Cardiac septum (tissue), 1 donor: ENCODE data around the gene DCDC1. TPM values are rescaled to one million over a fixed set of nuclear protein-coding genes. Genes with fewer than 3 reads are reported as not detected.

ENCODE experiments used
- DNase-seq: peaks from one replicate; pipeline ENCODE4 v3.0.0-alpha.2; 2020; ENCODE audit warnings: low spot score
- intact Hi-C: fragments of 100-400 bp; cut with DNase I; formaldehyde crosslinking; loops from one replicate; pipeline ENCODE4 v1.14.0; 2022
- total RNA-seq: library from RNA; stranded (reverse); fragmentation: NEBNext Ultra II Directional; extraction: Animal tissue kit (Norgen Biotek cat#: 25700); gene quantifications from one replicate; pipeline ENCODE4 v1.2.1, GENCODE V29; 2021
- donor health status: DM: no; HTN: no; CAD: no.

Gene DCDC1
- total RNA-seq, 1 donor from 2014 or later = not detected

DNA sequence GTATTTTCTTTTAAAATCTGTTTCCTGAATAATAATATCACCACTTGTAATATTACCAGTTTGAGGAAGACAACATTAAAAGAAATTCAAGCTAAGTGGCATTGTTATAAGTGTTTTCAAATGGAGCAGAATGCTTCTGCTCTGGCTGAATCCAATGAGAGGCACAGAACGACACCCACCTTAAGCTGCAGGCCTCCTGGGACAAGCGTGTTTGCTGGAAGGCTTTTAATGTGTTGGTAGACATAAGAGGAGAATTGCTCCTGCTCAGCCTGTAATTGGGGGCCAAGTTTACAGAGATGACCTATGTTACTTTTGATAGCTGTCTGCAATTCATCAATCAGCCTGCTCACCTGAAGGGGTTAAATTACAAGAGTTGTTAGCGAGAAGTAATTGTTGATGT lies 242.2 kb downstream of the DCDC1 start:
- no peak for DNase-seq

GRCh38 chr11:31120428-31120827 lies 249.1 kb downstream of the DCDC1 start:
- no peak for DNase-seq
- intact Hi-C loops = no loop called here

More for the DNA sequence above, 242.2 kb downstream of the DCDC1 start:
- intact Hi-C loops = no loop called here

DNA sequence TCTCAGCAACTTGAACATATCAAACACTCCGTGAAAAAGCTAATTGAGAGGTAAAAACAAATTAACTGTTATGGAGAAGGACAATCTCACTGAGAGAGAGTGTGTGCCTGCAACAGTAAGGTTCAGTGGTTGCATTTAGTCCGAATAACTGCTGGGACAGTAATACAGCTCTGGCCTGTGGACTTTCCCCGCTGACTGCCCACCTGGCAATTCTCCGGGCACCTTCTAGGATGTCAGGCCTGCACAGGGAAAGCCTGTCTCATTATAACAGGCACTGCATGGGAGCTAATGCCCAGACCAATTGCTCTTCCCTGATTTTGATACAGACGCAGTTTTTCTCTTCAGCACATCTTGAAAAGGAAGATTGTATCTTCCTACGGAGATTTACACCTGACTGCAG lies 251.0 kb downstream of the DCDC1 start:
- DNase-seq = no peak
- intact Hi-C loops = no loop called here

- intact Hi-C loops = no loop called here
- DNase-seq = no peak
These were observed 252.5 kb downstream of the DCDC1 start for GRCh38 chr11:31117038-31117437.

GRCh38 chr11:31114442-31114841 lies 255.1 kb downstream of the DCDC1 start:
- intact Hi-C loops = no loop called here
- no peak for DNase-seq

DNA sequence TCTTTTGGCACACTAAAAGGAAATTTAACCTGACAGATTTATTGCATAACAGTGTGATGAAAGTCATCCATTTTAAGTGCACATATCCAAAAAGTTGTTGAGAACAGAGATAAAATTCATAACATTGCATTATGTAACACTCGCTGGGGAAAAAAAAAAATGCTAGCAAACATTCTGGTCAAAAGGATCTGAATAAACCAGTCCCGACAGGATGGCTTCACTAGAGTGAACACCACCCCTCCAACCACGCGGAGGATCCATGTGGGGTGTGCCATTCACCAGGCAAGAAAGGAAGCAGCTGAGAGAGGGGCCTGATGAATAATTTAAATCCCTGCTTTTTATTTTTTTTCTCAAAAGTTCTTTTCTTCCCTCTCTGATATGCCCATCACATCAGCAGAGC lies 258.7 kb downstream of the DCDC1 start:
- no peak for DNase-seq
- intact Hi-C loops = no loop called here

- intact Hi-C loops = no loop called here
- DNase-seq = no peak
These were observed 260.1 kb downstream of the DCDC1 start for GRCh38 chr11:31109446-31109845.

- intact Hi-C loops = no loop called here
- DNase-seq = no peak
These were observed 261.9 kb downstream of the DCDC1 start for GRCh38 chr11:31107649-31108048.

DNA sequence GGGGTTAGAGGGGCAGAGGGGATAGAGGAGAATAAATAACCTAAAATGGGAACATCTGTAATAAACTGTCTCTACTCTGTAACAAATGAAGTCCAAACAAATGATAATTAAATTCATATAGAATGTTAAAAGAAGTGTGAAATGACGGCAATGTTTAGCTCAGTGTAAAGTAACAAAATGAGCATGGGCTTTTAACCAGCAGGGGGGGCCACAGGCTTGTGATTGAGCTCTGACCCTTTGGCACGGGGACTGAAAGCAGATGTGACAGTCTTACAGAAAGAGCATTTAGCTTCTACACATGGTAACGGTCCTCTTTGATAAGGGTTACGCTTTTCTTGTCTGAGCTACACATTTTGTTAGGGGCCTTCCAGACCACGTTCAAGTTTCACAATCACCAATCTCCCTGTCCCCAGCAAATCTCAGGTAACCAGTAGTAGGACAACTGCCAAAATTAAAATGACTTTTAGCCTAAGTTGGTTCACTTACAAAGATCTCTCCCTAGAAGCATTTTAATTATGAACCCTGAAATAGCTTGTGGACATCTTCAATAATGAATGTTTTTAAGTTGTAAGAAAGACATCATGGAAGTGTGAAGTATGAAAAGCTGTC lies 262.5 kb downstream of the DCDC1 start:
- intact Hi-C loops = no loop called here
- no peak for DNase-seq

GRCh38 chr11:31106326-31106725 lies 263.2 kb downstream of the DCDC1 start:
- DNase-seq = no peak
- intact Hi-C loops = no loop called here

- intact Hi-C loops = no loop called here
These were observed 266.7 kb downstream of the DCDC1 start for GRCh38 chr11:31102875-31103274.

DNA sequence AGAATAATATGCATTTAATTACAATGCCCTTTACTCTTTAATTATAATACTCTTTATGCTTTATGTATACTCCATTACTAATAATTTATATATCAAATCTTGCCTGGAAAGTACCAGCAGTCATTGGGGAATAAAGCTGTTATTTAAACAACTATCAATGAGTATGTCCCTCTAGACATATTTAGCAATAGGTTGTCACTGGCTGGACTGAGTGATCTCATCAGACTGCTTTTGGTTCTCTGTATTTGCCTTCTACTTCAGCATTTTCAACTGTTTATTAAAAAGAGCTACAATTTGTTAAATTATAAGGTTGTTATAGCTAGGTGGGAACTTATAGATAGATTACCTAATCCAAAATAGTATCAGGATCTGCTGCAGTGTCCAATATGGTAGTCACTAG lies 267.2 kb downstream of the DCDC1 start:
- no peak for DNase-seq
- intact Hi-C loops = no loop called here

More at GRCh38 chr11:31102875-31103274, 266.7 kb downstream of the DCDC1 start:
- no peak for DNase-seq

DNA sequence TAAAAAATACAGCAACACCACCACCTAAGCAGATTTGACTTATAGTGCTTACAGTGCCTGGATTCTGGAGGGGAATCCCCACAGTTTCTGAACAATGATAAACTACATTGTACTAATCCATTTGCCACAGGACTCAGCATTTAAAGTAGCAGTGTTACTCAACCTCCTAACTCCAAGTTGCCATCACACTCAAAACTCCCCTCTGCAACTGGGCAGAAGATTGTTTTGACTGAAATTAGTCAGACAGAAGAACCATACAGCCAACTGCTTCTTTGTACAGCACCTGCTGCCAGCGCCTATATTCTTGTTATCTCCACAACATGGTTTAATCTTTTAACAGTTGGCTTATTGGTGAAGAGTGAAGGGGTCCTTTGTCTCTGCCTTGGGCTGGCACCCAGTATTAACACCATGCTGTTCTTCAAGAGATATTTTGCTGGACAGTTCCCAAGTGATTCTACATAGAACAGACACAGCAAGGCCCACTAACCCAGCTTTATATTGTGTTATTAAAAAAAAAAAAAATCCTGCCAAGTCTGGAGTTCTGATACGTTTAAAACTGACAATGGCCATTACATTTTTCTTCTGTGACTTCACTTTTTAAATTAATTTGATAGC lies 273.2 kb downstream of the DCDC1 start:
- DNase-seq = no peak
- intact Hi-C loops = no loop called here

DNA sequence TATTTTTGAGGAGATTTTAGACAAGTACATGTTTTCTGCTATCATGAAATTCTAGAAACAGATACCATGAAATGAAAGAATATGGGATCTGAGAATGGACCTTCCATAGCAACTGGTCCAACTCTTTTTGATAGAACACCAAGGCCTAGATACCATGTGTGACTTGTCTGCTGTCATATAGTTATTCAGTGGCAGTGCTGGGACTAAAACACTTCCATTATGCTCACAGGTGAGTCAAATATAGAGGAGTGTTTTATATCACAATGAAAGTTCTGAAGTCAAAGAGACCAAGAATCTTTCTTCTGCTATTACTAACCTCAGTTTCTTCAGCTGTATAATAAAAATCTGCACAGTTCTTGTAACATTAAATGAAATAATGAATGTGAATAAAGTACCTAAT lies 276.9 kb downstream of the DCDC1 start:
- intact Hi-C loops = no loop called here
- DNase-seq = no peak

DNA sequence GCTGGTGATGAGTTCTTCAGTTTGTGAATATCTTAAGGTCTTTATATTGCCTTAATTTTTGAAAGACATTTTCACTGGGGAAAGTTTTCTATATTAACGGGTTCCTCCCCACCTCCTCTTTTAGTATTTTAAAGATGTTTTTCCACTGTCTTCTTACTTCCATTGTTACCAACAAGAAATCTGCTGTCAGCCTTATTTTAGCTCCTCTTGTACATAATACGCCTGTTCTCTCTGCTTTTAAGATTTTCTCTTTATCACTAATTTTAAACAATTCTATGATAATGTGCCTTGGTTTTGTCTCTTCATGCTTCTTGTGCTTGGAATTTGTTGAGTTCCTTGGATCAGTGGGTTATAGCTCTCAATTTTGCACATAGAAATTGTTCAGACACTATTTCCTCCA lies 280.4 kb downstream of the DCDC1 start:
- no peak for DNase-seq
- intact Hi-C loops = no loop called here

- DNase-seq = no peak
- intact Hi-C loops = no loop called here
These were observed 299.9 kb downstream of the DCDC1 start for GRCh38 chr11:31069447-31070205.

GRCh38 chr11:31060880-31061279 lies 308.7 kb downstream of the DCDC1 start:
- intact Hi-C loops = no loop called here
- no peak for DNase-seq

GRCh38 chr11:31059529-31059928 lies 310.0 kb downstream of the DCDC1 start:
- intact Hi-C loops = no loop called here
- DNase-seq = no peak

- intact Hi-C loops = no loop called here
These were observed 319.3 kb downstream of the DCDC1 start for GRCh38 chr11:31050061-31050765.

GRCh38 chr11:31045335-31045734 lies 324.2 kb downstream of the DCDC1 start:
- intact Hi-C loops = no loop called here
- DNase-seq = no peak

More at GRCh38 chr11:31050061-31050765, 319.3 kb downstream of the DCDC1 start:
- no peak for DNase-seq
